PC-9 (cell line): Measurements from ENCODE around the gene TANK. TPM values are rescaled to one million over a fixed set of nuclear protein-coding genes. Genes with fewer than 3 reads are reported as not detected.

ENCODE experiments used
- BruUV-seq: library from RNA; stranded (reverse); fragments of 400-500 nt; replicated peaks from 2 replicates; lab custom pipeline; 2021; lab: Mats Ljungman, UMichigan
- CTCF ChIA-PET: fragments of 300-600 bp; sonication (Branson Sonifier 250); formaldehyde crosslinking; loops from one replicate; lab custom pipeline; 2022; ENCODE audit warnings: antibody characterized with exemption; lab: Charles Lee
- POLR2A ChIA-PET: fragments of 300-600 bp; sonication (Branson Sonifier 250); formaldehyde crosslinking; loops from one replicate; lab custom pipeline; 2022; ENCODE audit warnings: antibody characterized with exemption; ENCODE audit not compliant: unreplicated experiment; lab: Charles Lee
- DNase-seq, 2 experiments: peaks; one replicate each; pipeline versions ENCODE4 v3.0.0 to v3.0.0-alpha.2; 2015 to 2022; ENCODE audit warnings: mixed read lengths in 1 of 2
- H2AFZ ChIP-seq: fragments of 200-600 bp; sonication (generic); 2 replicates; pipeline ENCODE4 v1.8.1; 2017; ENCODE audit warnings: antibody characterized with exemption
- H3F3A ChIP-seq: fragments of 200-600 bp; sonication (generic); 2 replicates; pipeline ENCODE4 v1.8.1; 2017; ENCODE audit warnings: antibody characterized with exemption, mild to moderate bottlenecking, low read depth; ENCODE audit not compliant: insufficient read depth
- H3K27ac ChIP-seq: fragments of 200-600 bp; sonication (generic); 2 replicates; pipeline ENCODE4 v1.6.1; 2016; ENCODE audit warnings: mixed run types
- H3K27me3 ChIP-seq: fragments of 200-600 bp; sonication (generic); 2 replicates; pipeline ENCODE4 v1.6.1; 2016; ENCODE audit warnings: low read depth, mixed run types; ENCODE audit not compliant: insufficient read depth
- H3K36me3 ChIP-seq: fragments of 200-600 bp; sonication (generic); 2 replicates; pipeline ENCODE4 v1.6.1; 2016; ENCODE audit warnings: low read depth, mixed run types
- H3K4me1 ChIP-seq: fragments of 200-600 bp; sonication (generic); replicated peaks from 2 replicates; pipeline ENCODE4 v1.6.1; 2016; ENCODE audit warnings: mixed run types; ENCODE audit not compliant: insufficient read depth
- H3K4me2 ChIP-seq: fragments of 200-600 bp; sonication (generic); 2 replicates; pipeline ENCODE4 v1.6.1; 2017; ENCODE audit warnings: mixed run types
- H3K4me3 ChIP-seq: fragments of 200-600 bp; sonication (generic); 2 replicates; pipeline ENCODE4 v1.6.1; 2016; ENCODE audit warnings: mixed run types
- H3K79me2 ChIP-seq: fragments of 200-600 bp; sonication (generic); 2 replicates; pipeline ENCODE4 v1.6.1; 2017; ENCODE audit warnings: low read depth, mixed run types
- H3K9me2 ChIP-seq: fragments of 200-600 bp; sonication (generic); 2 replicates; pipeline ENCODE4 v1.8.1; 2017; ENCODE audit warnings: mild to moderate bottlenecking; ENCODE audit not compliant: insufficient read depth
- H3K9me3 ChIP-seq: fragments of 200-600 bp; sonication (generic); 2 replicates; pipeline ENCODE4 v1.8.1; 2016; ENCODE audit warnings: low read depth; ENCODE audit not compliant: insufficient read depth
- H4K20me1 ChIP-seq: fragments of 200-600 bp; sonication (generic); 2 replicates; pipeline ENCODE4 v1.8.1; 2017; ENCODE audit not compliant: insufficient read depth
- EZH2 ChIP-seq: fragments of 200-600 bp; sonication (generic); IDR thresholded peaks from 2 replicates; pipeline ENCODE4 v1.8.0; 2017; ENCODE audit warnings: antibody characterized with exemption, low read depth
- intact Hi-C: fragments of 100-400 bp; cut with micrococcal nuclease; formaldehyde crosslinking; loops from one replicate; pipeline ENCODE4 v1.10.0; 2022; ENCODE audit not compliant: unreplicated experiment
- total RNA-seq: library from RNA; stranded (reverse); gene quantifications from 2 replicates; pipeline ENCODE4 v1.2.3, GENCODE V29; 2021
- TF ChIP-seq, protein P1 (sequence below): fragments of 200-600 bp; sonication (generic); conservative IDR thresholded peaks from 2 replicates; pipeline ENCODE4 v1.6.1; 2017; ENCODE audit warnings: mixed run types, antibody characterized with exemption, mild to moderate bottlenecking, moderate library complexity

TANK gene
- total RNA-seq, 1 experiment from 2014 or later: 46.1 TPM

DNA sequence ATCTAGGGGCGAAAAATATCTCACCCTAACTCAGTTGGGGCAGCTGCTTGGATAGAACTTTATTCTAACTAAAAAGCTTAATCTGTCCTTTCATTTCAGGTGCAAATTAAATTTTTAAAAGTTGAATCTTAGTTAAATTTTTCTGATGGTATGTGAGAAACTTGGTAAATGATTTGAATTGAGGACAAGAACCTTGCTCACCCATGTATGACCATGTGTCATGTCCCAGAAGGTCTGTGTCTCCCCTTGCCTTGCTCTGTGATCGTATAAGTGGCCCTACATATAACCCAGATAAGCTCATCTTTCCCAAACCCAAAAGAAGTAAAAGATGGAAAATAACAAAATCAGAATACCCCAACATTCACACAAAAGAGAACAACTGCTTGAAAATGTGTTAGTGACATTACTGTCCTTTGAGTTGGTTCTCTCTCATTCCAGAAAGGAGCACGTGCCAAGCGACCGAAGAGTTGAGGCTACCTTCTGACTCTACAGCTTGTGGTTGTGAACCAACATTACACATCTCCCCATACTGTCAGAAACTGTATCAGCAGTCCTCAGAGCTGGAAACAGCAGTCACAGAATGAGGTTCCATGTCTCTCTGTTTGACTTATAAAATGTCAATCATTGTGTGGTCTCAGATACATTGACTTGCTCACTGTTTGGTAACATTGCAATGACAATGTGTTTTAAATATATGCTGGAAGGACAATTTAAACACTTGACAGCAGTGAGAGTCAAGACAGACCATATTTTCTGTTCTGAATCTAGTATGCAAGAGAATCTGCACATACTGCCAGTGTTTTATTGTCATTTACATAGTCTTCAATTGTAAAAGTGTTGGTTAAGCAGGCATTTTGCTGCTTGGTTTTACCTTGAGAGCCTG, 46.3 kb upstream of the TANK start:
- Histone ChIP-seq H3K4me3 (no peak overlapping the region), H3K4me1 (peaks cover 17% of the 10 kb centered on the region), H3K9me3 (no peaks in the 10 kb centered on the region), H3K9me2 (no peaks in the 10 kb centered on the region; the same call in 1 of the 2 replicates), H3K27ac (no peak overlapping the region), H3K36me3 (no peaks in the 10 kb centered on the region), H3K4me2 (no peak overlapping the region), H3K27me3 (no peaks in the 10 kb centered on the region), H3K79me2 (no peaks in the 10 kb centered on the region), H4K20me1 (no peaks in the 10 kb centered on the region), H2AFZ (no peak overlapping the region), H3F3A (no peaks in the 10 kb centered on the region)
- TF ChIP-seq EZH2: no peak
- TF ChIP-seq, protein P1, sequence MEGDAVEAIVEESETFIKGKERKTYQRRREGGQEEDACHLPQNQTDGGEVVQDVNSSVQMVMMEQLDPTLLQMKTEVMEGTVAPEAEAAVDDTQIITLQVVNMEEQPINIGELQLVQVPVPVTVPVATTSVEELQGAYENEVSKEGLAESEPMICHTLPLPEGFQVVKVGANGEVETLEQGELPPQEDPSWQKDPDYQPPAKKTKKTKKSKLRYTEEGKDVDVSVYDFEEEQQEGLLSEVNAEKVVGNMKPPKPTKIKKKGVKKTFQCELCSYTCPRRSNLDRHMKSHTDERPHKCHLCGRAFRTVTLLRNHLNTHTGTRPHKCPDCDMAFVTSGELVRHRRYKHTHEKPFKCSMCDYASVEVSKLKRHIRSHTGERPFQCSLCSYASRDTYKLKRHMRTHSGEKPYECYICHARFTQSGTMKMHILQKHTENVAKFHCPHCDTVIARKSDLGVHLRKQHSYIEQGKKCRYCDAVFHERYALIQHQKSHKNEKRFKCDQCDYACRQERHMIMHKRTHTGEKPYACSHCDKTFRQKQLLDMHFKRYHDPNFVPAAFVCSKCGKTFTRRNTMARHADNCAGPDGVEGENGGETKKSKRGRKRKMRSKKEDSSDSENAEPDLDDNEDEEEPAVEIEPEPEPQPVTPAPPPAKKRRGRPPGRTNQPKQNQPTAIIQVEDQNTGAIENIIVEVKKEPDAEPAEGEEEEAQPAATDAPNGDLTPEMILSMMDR: no peak
- BruUV-seq: no TSS peak
- no peak for DNase-seq
- intact Hi-C loops: no loop called here
- POLR2A ChIA-PET: interaction anchor here (0.7 kb wide), 2 partner anchors 17 to 129 kb away, joined by 3 to 5 read pairs; no protein-coding TSS in a partner anchor
- CTCF ChIA-PET: no interaction called here

DNA sequence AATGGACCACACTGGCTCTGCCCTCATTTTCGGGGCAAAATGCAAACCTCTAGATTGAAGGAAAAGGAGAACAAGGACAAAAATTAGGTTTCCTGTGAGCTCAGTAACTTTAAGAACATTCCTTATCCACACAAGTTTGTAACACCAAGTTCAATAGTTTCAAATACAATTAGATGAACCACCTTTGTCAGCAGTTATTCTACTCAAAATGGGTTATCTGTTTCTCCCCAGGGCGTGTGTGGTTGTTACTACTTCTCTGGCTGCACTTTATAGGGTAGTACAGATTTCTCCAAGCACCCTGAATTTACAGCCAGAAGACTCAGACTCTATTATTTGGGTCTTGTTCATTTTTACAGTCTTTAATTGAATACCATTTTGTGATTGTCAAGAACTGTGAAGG, 45.0 kb upstream of the TANK start:
- TF ChIP-seq EZH2: no peak
- TF ChIP-seq, protein P1: no peak
- Histone ChIP-seq H3K9me3 (no peaks in the 10 kb centered on the region), H3K4me3 (no peak overlapping the region), H3K27ac (no peak overlapping the region), H3K36me3 (no peaks in the 10 kb centered on the region), H2AFZ (no peak overlapping the region), H3K4me1 (peaks cover 17% of the 10 kb centered on the region), H4K20me1 (no peaks in the 10 kb centered on the region), H3K9me2 (no peaks in the 10 kb centered on the region), H3K79me2 (no peaks in the 10 kb centered on the region), H3K27me3 (no peaks in the 10 kb centered on the region), H3F3A (no peaks in the 10 kb centered on the region), H3K4me2 (no peak overlapping the region)
- intact Hi-C loops: no loop called here
- POLR2A ChIA-PET: no interaction called here
- no TSS peak for BruUV-seq
- DNase-seq: no peak
- CTCF ChIA-PET: no interaction called here

DNA sequence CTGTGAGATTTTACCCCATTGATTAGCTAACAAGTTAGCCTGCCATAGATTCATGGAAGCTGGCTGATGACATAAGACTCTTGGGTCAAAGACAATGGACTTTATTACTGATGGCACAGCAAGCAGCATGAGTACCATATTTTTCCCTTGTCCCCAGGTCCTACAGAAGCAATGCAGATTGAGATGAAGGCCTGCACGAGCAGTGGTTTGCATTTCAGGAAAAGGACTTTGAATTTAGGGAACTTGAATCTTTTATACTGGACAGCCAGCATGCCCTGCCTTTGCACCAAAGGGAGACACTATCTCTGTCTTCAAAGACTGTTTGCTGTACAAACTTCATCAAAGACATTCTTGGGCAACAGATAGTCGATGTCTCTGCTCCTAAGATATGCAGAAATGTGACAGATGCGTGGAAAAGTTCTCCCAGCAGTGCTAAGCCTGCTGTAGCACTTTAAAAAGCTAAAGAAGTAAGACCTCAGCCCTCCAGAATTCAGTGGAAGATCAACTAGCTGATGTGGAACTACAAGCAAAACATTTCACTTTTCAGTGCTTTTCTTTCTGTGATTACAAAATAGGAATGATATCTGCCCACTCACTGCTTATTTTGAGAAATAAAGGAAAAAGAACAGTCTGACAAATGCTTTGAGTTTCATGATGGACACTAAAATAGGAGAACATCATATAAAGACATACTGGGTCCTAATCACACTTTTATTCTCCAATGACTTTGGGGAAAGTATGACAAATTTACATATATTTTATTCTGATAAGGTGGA, 44.4 kb upstream of the TANK start:
- Histone ChIP-seq H2AFZ (no peak overlapping the region), H3K4me1 (peaks cover 17% of the 10 kb centered on the region), H3K4me3 (no peak overlapping the region), H3K4me2 (no peak overlapping the region), H3K9me2 (no peaks in the 10 kb centered on the region), H3K79me2 (no peaks in the 10 kb centered on the region), H3K9me3 (no peaks in the 10 kb centered on the region), H3F3A (no peaks in the 10 kb centered on the region), H3K27ac (no peak overlapping the region), H3K27me3 (no peaks in the 10 kb centered on the region), H4K20me1 (no peaks in the 10 kb centered on the region), H3K36me3 (no peaks in the 10 kb centered on the region)
- ChIA-PET CTCF (interaction anchor here (0.7 kb wide), 1 partner anchor 884 kb away, joined by 17 read pairs; no protein-coding TSS in a partner anchor), POLR2A (no interaction called here)
- intact Hi-C loops: no loop called here
- no TSS peak for BruUV-seq
- no peak for TF ChIP-seq EZH2
- TF ChIP-seq, protein P1: no peak
- no peak for DNase-seq
